ENCODE measurements around the gene PPP1R3G.

The PPP1R3G gene

GRCh38 chr6:5073992-5074391 lies 11.1 kb upstream of the PPP1R3G start:
- DNase-seq = no peak

- no peak for DNase-seq
Observed at GRCh38 chr6:5076931-5077330, 8.2 kb upstream of the PPP1R3G start.

GRCh38 chr6:5078121-5078669 lies 6.9 kb upstream of the PPP1R3G start:
- DNase-seq = no peak

GRCh38 chr6:5079692-5080091 lies 5.4 kb upstream of the PPP1R3G start:
- no peak for DNase-seq

- DNase-seq = no peak
Observed at GRCh38 chr6:5080574-5080973, 4.6 kb upstream of the PPP1R3G start.

GRCh38 chr6:5081182-5081581 lies 4.0 kb upstream of the PPP1R3G start:
- DNase-seq = no peak

GRCh38 chr6:5081955-5082354 lies 3.2 kb upstream of the PPP1R3G start:
- DNase-seq = no peak

GRCh38 chr6:5082487-5083306 lies 2.4 kb upstream of the PPP1R3G start:
- DNase-seq = no peak

GRCh38 chr6:5083307-5083583 lies 1.9 kb upstream of the PPP1R3G start:
- no peak for DNase-seq

- no peak for DNase-seq
Observed at GRCh38 chr6:5083813-5084359, 1.3 kb upstream of the PPP1R3G start.

GRCh38 chr6:5084360-5084780 lies 771 bp upstream of the PPP1R3G start:
- DNase-seq = no peak

- DNase-seq = no peak
Observed at GRCh38 chr6:5085648-5086293, 630 bp downstream of the PPP1R3G start.

GRCh38 chr6:5086294-5086890 lies 1.3 kb downstream of the PPP1R3G start:
- no peak for DNase-seq

- no peak for DNase-seq
Observed at GRCh38 chr6:5087389-5087788, 2.2 kb downstream of the PPP1R3G start.

- no peak for DNase-seq
Observed at GRCh38 chr6:5088780-5089179, 3.6 kb downstream of the PPP1R3G start.

- no peak for DNase-seq
Observed at GRCh38 chr6:5089481-5090438, 4.6 kb downstream of the PPP1R3G start.

GRCh38 chr6:5090603-5091002 lies 5.5 kb downstream of the PPP1R3G start:
- DNase-seq = no peak

- DNase-seq = no peak
Observed at GRCh38 chr6:5091210-5092069, 6.3 kb downstream of the PPP1R3G start.

GRCh38 chr6:5093231-5094015 lies 8.3 kb downstream of the PPP1R3G start:
- no peak for DNase-seq

GRCh38 chr6:5094327-5094726 lies 9.2 kb downstream of the PPP1R3G start:
- no peak for DNase-seq

GRCh38 chr6:5095236-5095635 lies 10.1 kb downstream of the PPP1R3G start:
- DNase-seq = no peak
